HepG2 (cell line): ENCODE results near the gene PLPP7. TPM values are rescaled to one million over a fixed set of nuclear protein-coding genes. Genes with fewer than 3 reads are reported as not detected.

Experiments
- ATAC-seq: fragments of 200-7000 bp; cut with Tn5 transposase; 3 replicates; pipeline ENCODE4 v1.9.1; 2020; ENCODE audit warnings: mild to moderate bottlenecking, moderate library complexity
- BruUV-seq: library from RNA; stranded (reverse); fragments of 400-500 nt; replicated peaks from 2 replicates; lab custom pipeline; 2021; lab: Mats Ljungman, UMichigan
- CTCF ChIA-PET: fragments of 300-600 bp; formaldehyde crosslinking; extraction: SDS; loops from one replicate; lab custom pipeline; 2021; ENCODE audit warnings: low total read pairs, inconsistent platforms, low intra/inter-chr PET ratio; lab: Yijun Ruan, JAX
- POLR2A ChIA-PET: fragments of 350-600 bp; sonication (Branson Sonifier 250); formaldehyde crosslinking; loops from one replicate; lab custom pipeline; 2020; ENCODE audit warnings: antibody characterized with exemption, inconsistent platforms; lab: Yijun Ruan, JAX
- DNase-seq: peaks from one replicate; pipeline ENCODE4 v3.0.0-alpha.2; 2015; ENCODE audit warnings: low spot score
- FAIRE-seq: peaks from 3 replicates; lab custom pipeline; 2011; peaks lifted over from hg19 to GRCh38; lab: Jason Lieb, UNC
- H2AFZ ChIP-seq: one replicate; pipeline ENCODE4 v1.6.1; 2011; ENCODE audit warnings: low read length, inconsistent platforms
- H3K27ac ChIP-seq: fragments of 300-600 bp; 3 replicates; pipeline ENCODE4 v1.8.0; 2011; ENCODE audit warnings: mixed run types, mild to moderate bottlenecking, mixed read lengths, low read length, inconsistent platforms; ENCODE audit not compliant: insufficient read depth; ENCODE audit errors: extremely low read length
- H3K27me3 ChIP-seq, 2 experiments: fragments of 200-600 bp in 1 of 2; 2 replicates in 1 of 2; 3 replicates in 1 of 2; pipeline versions ENCODE4 v1.6.0 to v1.8.0; 2011; ENCODE audit warnings: low read length in 2 of 2, mild to moderate bottlenecking in 2 of 2, moderate library complexity in 2 of 2, inconsistent platforms in 1 of 2; ENCODE audit not compliant: insufficient read depth in 2 of 2, control insufficient read depth in 1 of 2
- H3K36me3 ChIP-seq, 2 experiments: fragments of 200-600 bp in 1 of 2; replicated peaks in 1 of 2; 2 replicates in 1 of 2; 3 replicates in 1 of 2; pipeline versions ENCODE4 v1.5.1 to v1.8.0; 2011; ENCODE audit warnings: low read length in 2 of 2, inconsistent platforms in 1 of 2; ENCODE audit not compliant: insufficient read depth in 2 of 2, control insufficient read depth in 1 of 2
- H3K4me1 ChIP-seq: 2 replicates; pipeline ENCODE4 v1.5.1; 2012; ENCODE audit warnings: low read length, inconsistent platforms; ENCODE audit not compliant: insufficient read depth
- H3K4me2 ChIP-seq: 2 replicates; pipeline ENCODE4 v1.6.0; 2011; ENCODE audit warnings: low read depth, low read length, inconsistent platforms
- H3K4me3 ChIP-seq, 3 experiments: fragments of 200-600 bp in 1 of 3; sonication (generic), shearing (Covaris generic) in 1 of 3; replicated peaks in 1 of 3; 2 replicates each; pipeline ENCODE4 v1.5.1; 2011 to 2016; ENCODE audit warnings: low read length in 3 of 3, inconsistent platforms in 2 of 3, low read depth in 2 of 3, mild to moderate bottlenecking in 2 of 3, control low read depth in 1 of 3, mixed read lengths in 1 of 3; ENCODE audit not compliant: insufficient read depth in 1 of 3
- H3K79me2 ChIP-seq: one replicate; pipeline ENCODE4 v1.6.1; 2011; ENCODE audit warnings: low read length, inconsistent platforms; ENCODE audit not compliant: insufficient read depth
- H3K9ac ChIP-seq: 2 replicates; pipeline ENCODE4 v1.6.0; 2011; ENCODE audit warnings: mild to moderate bottlenecking, low read depth, low read length, inconsistent platforms; ENCODE audit not compliant: insufficient read depth
- H3K9me3 ChIP-seq: 2 replicates; pipeline ENCODE4 v1.5.1; 2012; ENCODE audit warnings: mild to moderate bottlenecking, low read length
- H4K20me1 ChIP-seq: 2 replicates; pipeline ENCODE4 v1.6.0; 2011; ENCODE audit warnings: inconsistent platforms, mild to moderate bottlenecking, low read length, moderate library complexity; ENCODE audit not compliant: insufficient read depth
- ATF1 ChIP-seq: IDR thresholded peaks from 2 replicates; pipeline ENCODE4 v1.6.1; 2016; ENCODE audit warnings: mild to moderate bottlenecking, control low read depth
- PLRG1 ChIP-seq: fragments of 450-650 bp; conservative IDR thresholded peaks from 2 replicates; pipeline ENCODE4 v1.6.1; 2016
- RORA ChIP-seq: sonication (generic); formaldehyde crosslinking; IDR thresholded peaks from 2 replicates; pipeline ENCODE4 v1.5.0; 2020; ENCODE audit warnings: mild to moderate bottlenecking, missing genetic modification reagents, moderate library complexity
- ZBTB39 ChIP-seq: sonication (generic); formaldehyde crosslinking; IDR thresholded peaks from 2 replicates; pipeline ENCODE4 v1.5.0; 2020; ENCODE audit warnings: missing genetic modification reagents
- ZBTB7A ChIP-seq: sonication (generic); formaldehyde crosslinking; IDR thresholded peaks from 2 replicates; pipeline ENCODE4 v1.8.0; 2022; ENCODE audit warnings: mild to moderate bottlenecking, missing genetic modification reagents
- ZEB1 ChIP-seq: IDR thresholded peaks from 2 replicates; pipeline ENCODE4 v1.6.1; 2012; ENCODE audit warnings: mild to moderate bottlenecking, low read depth, inconsistent platforms; ENCODE audit not compliant: insufficient replicate concordance
- ZMYM2 ChIP-seq: sonication (generic); formaldehyde crosslinking; IDR thresholded peaks from 2 replicates; pipeline ENCODE4 v1.8.0; 2022; ENCODE audit warnings: mild to moderate bottlenecking, missing genetic modification reagents
- ZNF124 ChIP-seq: sonication (generic); formaldehyde crosslinking; IDR thresholded peaks from 2 replicates; pipeline ENCODE4 v1.4.0; 2020; ENCODE audit warnings: missing genetic modification reagents
- ZNF292 ChIP-seq: sonication (generic); formaldehyde crosslinking; IDR thresholded peaks from 2 replicates; pipeline ENCODE4 v1.8.1; 2022; ENCODE audit warnings: mild to moderate bottlenecking, low read depth, missing genetic modification reagents, borderline replicate concordance
- ZNF382 ChIP-seq: sonication (generic); formaldehyde crosslinking; IDR thresholded peaks from 2 replicates; pipeline ENCODE4 v1.5.0; 2020; ENCODE audit warnings: missing genetic modification reagents, mild to moderate bottlenecking, borderline replicate concordance
- WGBS: methylation state at CpG from one replicate; pipeline ENCODE4 v1.1.6; 2017; ENCODE audit warnings: low lambda C conversion rate; 5-methylcytosine and 5-hydroxymethylcytosine counted together
- in situ Hi-C: cut with HindIII; loops from 2 replicates; pipeline ENCODE4 v1.10.0; 2017; ENCODE audit warnings: low pct_unique_long_range_greater_than_20kb; ENCODE audit not compliant: extremely low pct_ligation_motif_present
- intact Hi-C: fragments of 100-400 bp; cut with micrococcal nuclease; formaldehyde crosslinking; loops from one replicate; pipeline ENCODE4 v1.10.0; 2022; ENCODE audit not compliant: unreplicated experiment
- polyA plus RNA-seq, 8 experiments: library from polyadenylated mRNA; depleted of rRNA in 3 of 8; stranded (reverse) in 7 of 8; unstranded in 1 of 8; fragments of >200 nt; fragmentation: Illumina TruSeq in 4 of 8; extraction: Trizol in 4 of 8; gene quantifications; 2 replicates each; pipeline versions ENCODE4 v1.2.1 to v1.2.3, GENCODE V29; 2011 to 2016; ENCODE audit warnings: low read depth in 4 of 8, missing spikeins in 1 of 8, mixed read lengths in 1 of 8; ENCODE audit not compliant: insufficient read depth in 1 of 8
- total RNA-seq, 5 experiments: library from RNA; depleted of rRNA; stranded (reverse); fragments of >200 nt; fragmentation: Illumina TruSeq; extraction: Trizol; gene quantifications; 2 replicates each; pipeline ENCODE4 v1.2.3, GENCODE V29; 2016; ENCODE audit warnings: low read depth in 1 of 5
- TF ChIP-seq, protein P1 (sequence below): sonication (generic); formaldehyde crosslinking; IDR thresholded peaks from 2 replicates; pipeline ENCODE4 v1.8.1; 2022; ENCODE audit warnings: low read depth, mild to moderate bottlenecking, missing genetic modification reagents
- TF ChIP-seq, protein P2 (sequence below): sonication (generic); formaldehyde crosslinking; IDR thresholded peaks from 2 replicates; pipeline ENCODE4 v1.4.0; 2020; ENCODE audit warnings: missing genetic modification reagents
- TF ChIP-seq, protein P3 (sequence below): sonication (generic); formaldehyde crosslinking; IDR thresholded peaks from 2 replicates; pipeline ENCODE4 v1.5.0; 2020; ENCODE audit warnings: missing genetic modification reagents

The PLPP7 gene
- total and polyA plus RNA-seq, 2 of the 13 experiments (the other 11 are each of a cell fraction or from before 2014, with no cell fraction given): 0.33 to 1.2 TPM

- 16% methylated on average over 15 of the region's 22 CpGs for WGBS
- BruUV-seq: no TSS peak
- in situ Hi-C loops: no loop called here
- Histone ChIP-seq H2AFZ (peak overlapping the region; percentile 58), H3K79me2 (no peaks in the 10 kb centered on the region), H3K4me2 (peak overlapping the region; percentile 76), H3K4me3 (peak overlapping the region in 1 of 3 experiments; percentile 47; a peak in 2 of 6 replicates), H3K27me3 (no peaks in the 10 kb centered on the region), H4K20me1 (no peaks in the 10 kb centered on the region), H3K36me3 (0 out of 5 replicates have a peak, but pooled peaks cover 0 to 3% of the 10 kb centered on the region in 2 experiments), H3K9ac (no peak overlapping the region), H3K27ac (no peak overlapping the region), H3K4me1 (peaks cover 32% of the 10 kb centered on the region), H3K9me3 (peaks cover 5% of the 10 kb centered on the region)
- peak; percentile 34 for FAIRE-seq
- intact Hi-C loops: no loop called here
- DNase-seq: peak; percentile 27
- POLR2A ChIA-PET: no interaction called here
- CTCF ChIA-PET: no interaction called here
- peak; percentile 82 for ATAC-seq
- TF ChIP-seq, protein P1, sequence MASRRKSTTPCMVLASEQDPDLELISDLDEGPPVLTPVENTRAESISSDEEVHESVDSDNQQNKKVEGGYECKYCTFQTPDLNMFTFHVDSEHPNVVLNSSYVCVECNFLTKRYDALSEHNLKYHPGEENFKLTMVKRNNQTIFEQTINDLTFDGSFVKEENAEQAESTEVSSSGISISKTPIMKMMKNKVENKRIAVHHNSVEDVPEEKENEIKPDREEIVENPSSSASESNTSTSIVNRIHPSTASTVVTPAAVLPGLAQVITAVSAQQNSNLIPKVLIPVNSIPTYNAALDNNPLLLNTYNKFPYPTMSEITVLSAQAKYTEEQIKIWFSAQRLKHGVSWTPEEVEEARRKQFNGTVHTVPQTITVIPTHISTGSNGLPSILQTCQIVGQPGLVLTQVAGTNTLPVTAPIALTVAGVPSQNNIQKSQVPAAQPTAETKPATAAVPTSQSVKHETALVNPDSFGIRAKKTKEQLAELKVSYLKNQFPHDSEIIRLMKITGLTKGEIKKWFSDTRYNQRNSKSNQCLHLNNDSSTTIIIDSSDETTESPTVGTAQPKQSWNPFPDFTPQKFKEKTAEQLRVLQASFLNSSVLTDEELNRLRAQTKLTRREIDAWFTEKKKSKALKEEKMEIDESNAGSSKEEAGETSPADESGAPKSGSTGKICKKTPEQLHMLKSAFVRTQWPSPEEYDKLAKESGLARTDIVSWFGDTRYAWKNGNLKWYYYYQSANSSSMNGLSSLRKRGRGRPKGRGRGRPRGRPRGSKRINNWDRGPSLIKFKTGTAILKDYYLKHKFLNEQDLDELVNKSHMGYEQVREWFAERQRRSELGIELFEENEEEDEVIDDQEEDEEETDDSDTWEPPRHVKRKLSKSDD (CRISPR knock-in tag): no peak
- TF ChIP-seq ZNF292 (CRISPR knock-in tag) (no peak), ZMYM2 (CRISPR knock-in tag) (0 out of 2 replicates have a peak, but pooled peaks have one; percentile 18), PLRG1 (no peak), ATF1 (no peak), ZNF382 (CRISPR knock-in tag) (no peak), ZBTB7A (CRISPR knock-in tag) (no peak), RORA (CRISPR knock-in tag) (no peak), ZEB1 (no peak), ZBTB39 (CRISPR knock-in tag) (peak; percentile 64; the same call in 1 of the 2 replicates), ZNF124 (CRISPR knock-in tag) (no peak)
- TF ChIP-seq, protein P2, sequence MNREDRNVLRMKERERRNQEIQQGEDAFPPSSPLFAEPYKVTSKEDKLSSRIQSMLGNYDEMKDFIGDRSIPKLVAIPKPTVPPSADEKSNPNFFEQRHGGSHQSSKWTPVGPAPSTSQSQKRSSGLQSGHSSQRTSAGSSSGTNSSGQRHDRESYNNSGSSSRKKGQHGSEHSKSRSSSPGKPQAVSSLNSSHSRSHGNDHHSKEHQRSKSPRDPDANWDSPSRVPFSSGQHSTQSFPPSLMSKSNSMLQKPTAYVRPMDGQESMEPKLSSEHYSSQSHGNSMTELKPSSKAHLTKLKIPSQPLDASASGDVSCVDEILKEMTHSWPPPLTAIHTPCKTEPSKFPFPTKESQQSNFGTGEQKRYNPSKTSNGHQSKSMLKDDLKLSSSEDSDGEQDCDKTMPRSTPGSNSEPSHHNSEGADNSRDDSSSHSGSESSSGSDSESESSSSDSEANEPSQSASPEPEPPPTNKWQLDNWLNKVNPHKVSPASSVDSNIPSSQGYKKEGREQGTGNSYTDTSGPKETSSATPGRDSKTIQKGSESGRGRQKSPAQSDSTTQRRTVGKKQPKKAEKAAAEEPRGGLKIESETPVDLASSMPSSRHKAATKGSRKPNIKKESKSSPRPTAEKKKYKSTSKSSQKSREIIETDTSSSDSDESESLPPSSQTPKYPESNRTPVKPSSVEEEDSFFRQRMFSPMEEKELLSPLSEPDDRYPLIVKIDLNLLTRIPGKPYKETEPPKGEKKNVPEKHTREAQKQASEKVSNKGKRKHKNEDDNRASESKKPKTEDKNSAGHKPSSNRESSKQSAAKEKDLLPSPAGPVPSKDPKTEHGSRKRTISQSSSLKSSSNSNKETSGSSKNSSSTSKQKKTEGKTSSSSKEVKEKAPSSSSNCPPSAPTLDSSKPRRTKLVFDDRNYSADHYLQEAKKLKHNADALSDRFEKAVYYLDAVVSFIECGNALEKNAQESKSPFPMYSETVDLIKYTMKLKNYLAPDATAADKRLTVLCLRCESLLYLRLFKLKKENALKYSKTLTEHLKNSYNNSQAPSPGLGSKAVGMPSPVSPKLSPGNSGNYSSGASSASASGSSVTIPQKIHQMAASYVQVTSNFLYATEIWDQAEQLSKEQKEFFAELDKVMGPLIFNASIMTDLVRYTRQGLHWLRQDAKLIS (CRISPR knock-in tag): no peak
- TF ChIP-seq, protein P3, sequence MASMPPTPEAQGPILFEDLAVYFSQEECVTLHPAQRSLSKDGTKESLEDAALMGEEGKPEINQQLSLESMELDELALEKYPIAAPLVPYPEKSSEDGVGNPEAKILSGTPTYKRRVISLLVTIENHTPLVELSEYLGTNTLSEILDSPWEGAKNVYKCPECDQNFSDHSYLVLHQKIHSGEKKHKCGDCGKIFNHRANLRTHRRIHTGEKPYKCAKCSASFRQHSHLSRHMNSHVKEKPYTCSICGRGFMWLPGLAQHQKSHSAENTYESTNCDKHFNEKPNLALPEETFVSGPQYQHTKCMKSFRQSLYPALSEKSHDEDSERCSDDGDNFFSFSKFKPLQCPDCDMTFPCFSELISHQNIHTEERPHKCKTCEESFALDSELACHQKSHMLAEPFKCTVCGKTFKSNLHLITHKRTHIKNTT (CRISPR knock-in tag): no peak
These were observed 49.2 kb upstream of the PLPP7 start for GRCh38 chr9:131240047-131240921.
